ENCODE data around the gene FCER1A.

GRCh38 chr1:159342761-159343425 lies 40.8 kb downstream of the FCER1A start:
- TF ChIP-seq EZH2phosphoT487 (conservative IDR thresholded peaks at IDR 0.05; ENCODE audit: low read length) = no peak
- TF ChIP-seq, protein P1, sequence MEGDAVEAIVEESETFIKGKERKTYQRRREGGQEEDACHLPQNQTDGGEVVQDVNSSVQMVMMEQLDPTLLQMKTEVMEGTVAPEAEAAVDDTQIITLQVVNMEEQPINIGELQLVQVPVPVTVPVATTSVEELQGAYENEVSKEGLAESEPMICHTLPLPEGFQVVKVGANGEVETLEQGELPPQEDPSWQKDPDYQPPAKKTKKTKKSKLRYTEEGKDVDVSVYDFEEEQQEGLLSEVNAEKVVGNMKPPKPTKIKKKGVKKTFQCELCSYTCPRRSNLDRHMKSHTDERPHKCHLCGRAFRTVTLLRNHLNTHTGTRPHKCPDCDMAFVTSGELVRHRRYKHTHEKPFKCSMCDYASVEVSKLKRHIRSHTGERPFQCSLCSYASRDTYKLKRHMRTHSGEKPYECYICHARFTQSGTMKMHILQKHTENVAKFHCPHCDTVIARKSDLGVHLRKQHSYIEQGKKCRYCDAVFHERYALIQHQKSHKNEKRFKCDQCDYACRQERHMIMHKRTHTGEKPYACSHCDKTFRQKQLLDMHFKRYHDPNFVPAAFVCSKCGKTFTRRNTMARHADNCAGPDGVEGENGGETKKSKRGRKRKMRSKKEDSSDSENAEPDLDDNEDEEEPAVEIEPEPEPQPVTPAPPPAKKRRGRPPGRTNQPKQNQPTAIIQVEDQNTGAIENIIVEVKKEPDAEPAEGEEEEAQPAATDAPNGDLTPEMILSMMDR (IDR thresholded peaks at IDR 0.05; ENCODE audit: insufficient read depth, low read length, poor library complexity, severe bottlenecking) = no peak
